ENCODE results near the gene PPFIA2.

The PPFIA2 gene

DNA sequence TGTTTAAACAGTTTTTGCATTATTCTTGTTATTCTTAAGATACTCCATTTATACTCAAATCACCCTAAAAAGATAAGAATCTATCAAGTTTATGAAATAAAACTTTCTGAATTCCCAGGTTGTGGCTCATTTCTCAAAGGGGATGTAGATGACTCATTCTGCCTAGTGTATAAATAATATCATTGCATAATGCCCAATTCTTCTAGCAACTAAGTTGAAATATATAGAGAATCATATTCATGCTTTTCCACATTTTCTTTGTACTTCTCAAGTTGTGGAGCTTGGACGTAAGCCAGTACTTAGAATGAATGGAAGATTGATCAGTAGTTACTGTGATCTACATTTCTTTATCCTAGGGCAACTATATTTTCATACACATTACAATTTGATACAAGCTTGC, 201.1 kb downstream of the PPFIA2 start:
- no peaks in the 10 kb centered on the region for H3K36me3 Mint-ChIP-seq (ENCODE audit: low read depth)
- intact Hi-C loops (cut with micrococcal nuclease): no loop called here
- H3K4me3 Mint-ChIP-seq: no peak overlapping the region
- H3K4me1 Mint-ChIP-seq (ENCODE audit: low read depth): no peaks in the 10 kb centered on the region
- no peaks in the 10 kb centered on the region for H3K27me3 Mint-ChIP-seq
- H3K27ac Mint-ChIP-seq: no peak overlapping the region
- no peaks in the 10 kb centered on the region for H3K9me3 Mint-ChIP-seq

DNA sequence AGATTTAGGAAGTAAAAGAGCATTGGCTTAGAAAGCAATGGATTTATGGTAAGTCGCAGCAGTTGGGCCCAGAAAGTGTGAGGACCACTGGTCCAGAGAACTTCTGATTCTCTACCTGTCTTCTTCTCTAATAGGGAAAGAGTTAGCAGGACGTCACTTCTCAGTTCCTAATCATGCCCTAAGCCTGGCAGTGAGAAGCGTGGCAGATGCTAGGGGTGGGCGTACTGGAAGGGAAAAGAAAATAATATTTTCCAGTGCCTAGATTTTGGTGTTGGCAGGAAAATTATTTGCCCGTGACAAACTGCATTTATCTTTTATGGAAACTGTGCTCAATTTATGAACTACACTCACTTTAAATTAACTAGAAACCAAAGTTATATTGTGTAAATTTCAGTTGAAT, 212.3 kb downstream of the PPFIA2 start:
- Mint-ChIP-seq H3K4me3 (no peak overlapping the region), H3K27ac (no peak overlapping the region), H3K36me3 (ENCODE audit: low read depth) (no peaks in the 10 kb centered on the region), H3K9me3 (no peaks in the 10 kb centered on the region), H3K4me1 (ENCODE audit: low read depth) (no peaks in the 10 kb centered on the region), H3K27me3 (no peaks in the 10 kb centered on the region)
- intact Hi-C loops (cut with micrococcal nuclease): no loop called here

DNA sequence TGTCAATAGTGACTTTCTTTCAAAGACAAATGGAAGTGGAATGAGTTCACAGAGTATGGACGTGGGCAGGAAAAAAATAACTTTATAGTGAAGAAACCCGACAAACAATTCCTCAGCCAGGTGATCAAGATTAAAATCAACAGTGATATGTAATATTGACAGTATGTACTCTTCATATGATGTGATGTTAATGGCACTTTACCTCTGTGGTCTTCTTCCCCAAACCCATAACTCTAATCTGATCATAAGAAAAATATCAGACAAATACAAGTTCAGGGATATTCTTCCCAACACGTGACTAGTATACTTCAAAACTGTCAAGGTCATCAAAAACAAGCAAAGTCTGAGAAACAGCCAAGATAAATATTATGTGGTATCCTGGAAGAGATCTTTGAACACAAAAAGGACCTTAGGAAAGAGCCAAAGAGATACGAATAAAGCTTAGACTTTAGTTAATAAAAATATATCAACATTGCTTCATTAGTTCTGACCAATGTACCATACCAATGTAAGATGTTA, 215.5 kb downstream of the PPFIA2 start:
- no peak overlapping the region for H3K27ac Mint-ChIP-seq
- peaks cover 6% of the 10 kb centered on the region for H3K9me3 Mint-ChIP-seq
- no peaks in the 10 kb centered on the region for H3K27me3 Mint-ChIP-seq
- H3K36me3 Mint-ChIP-seq (ENCODE audit: low read depth): no peaks in the 10 kb centered on the region
- no peaks in the 10 kb centered on the region for H3K4me1 Mint-ChIP-seq (ENCODE audit: low read depth)
- no peak overlapping the region for H3K4me3 Mint-ChIP-seq
- intact Hi-C loops (cut with micrococcal nuclease): no loop called here

DNA sequence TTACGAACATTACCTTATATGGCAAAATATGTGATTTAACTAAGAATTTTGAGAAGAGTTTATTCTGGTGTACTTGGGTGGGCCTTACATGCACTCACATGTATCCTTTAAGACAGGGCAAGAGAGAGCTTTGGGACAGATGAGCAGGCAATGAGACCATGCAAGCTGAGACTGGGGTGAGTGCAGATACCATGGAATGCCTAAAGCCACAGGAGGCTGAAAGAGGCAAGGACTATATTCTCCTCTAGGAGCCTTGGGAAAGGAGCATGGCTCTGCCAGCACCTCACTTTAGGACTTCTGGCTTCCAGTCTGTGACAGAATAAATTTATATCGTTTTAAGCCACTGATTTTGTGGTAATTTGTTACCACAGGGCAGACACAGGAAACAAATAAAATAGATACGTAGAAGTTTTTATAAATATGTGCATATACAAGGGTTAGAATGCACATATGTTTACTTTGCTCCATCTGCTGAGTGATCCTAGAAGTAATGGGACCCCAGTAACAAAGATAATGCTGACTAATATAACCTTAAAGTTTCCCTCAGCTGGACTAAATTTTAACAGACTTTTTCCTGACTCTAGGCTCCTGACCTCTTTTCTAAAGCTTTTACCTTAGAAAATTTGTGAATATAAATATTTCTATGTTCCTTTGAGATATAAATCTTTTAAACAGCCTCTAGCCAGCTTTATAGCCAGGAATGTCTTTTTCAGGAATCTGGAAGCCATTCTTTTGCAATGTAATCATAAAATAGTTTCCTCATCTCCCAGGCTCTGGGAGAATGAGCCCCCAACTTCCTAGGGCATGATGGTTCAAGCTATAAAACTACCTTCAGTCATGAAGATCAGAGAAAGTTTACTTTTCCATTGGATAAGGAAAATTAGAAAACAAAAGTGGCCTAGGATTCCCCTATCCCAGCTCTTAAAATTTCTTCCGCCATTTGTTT, 216.8 kb downstream of the PPFIA2 start:
- Mint-ChIP-seq H3K27ac (no peak overlapping the region), H3K36me3 (ENCODE audit: low read depth) (no peaks in the 10 kb centered on the region), H3K4me1 (ENCODE audit: low read depth) (no peaks in the 10 kb centered on the region), H3K9me3 (peaks cover 6% of the 10 kb centered on the region), H3K27me3 (no peaks in the 10 kb centered on the region), H3K4me3 (no peak overlapping the region)
- intact Hi-C loops (cut with micrococcal nuclease): no loop called here

DNA sequence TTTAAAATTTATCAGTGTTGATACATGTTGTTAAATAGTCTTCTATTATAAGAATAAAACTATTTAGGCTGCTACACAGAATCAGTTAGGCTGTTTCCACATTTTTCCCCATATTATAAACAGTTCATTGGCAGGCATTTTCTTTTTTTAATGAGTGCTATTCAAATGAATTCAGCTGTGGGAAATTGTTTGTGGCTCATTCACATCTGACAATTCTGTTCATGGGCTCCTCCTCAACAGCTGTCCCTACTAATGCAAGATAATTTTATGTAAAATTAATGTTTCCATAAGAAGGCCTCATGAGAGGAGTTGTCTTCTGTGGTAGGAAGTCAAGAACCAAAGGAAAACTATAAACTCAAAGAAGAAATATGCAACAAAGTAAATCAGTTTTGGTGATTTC, 218.0 kb downstream of the PPFIA2 start:
- Mint-ChIP-seq H3K9me3 (peaks cover 6% of the 10 kb centered on the region), H3K27ac (no peak overlapping the region), H3K27me3 (no peaks in the 10 kb centered on the region), H3K4me3 (no peak overlapping the region), H3K4me1 (ENCODE audit: low read depth) (no peaks in the 10 kb centered on the region), H3K36me3 (ENCODE audit: low read depth) (no peaks in the 10 kb centered on the region)
- intact Hi-C loops (cut with micrococcal nuclease): no loop called here

DNA sequence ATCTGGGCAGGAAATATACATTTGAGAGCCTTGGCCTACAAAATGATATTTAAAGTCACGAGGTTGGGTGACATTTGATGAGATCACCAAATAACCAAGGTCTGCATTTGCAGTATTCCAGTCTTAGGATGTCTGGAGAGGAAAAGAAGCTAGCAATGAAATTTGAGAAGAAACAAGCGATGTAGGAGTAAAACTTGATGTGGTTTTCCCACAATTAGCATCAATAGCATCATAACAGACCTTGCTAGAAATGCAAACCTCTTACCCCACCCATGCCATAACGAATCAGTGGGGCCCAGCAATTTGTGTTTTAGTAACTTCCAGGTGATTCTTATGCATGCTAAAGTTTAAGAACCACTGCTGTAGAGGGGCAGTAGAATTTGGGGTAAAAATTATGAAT, 219.9 kb downstream of the PPFIA2 start:
- H3K36me3 Mint-ChIP-seq (ENCODE audit: low read depth): no peaks in the 10 kb centered on the region
- H3K27ac Mint-ChIP-seq: no peak overlapping the region
- H3K4me1 Mint-ChIP-seq (ENCODE audit: low read depth): no peaks in the 10 kb centered on the region
- intact Hi-C loops (cut with micrococcal nuclease): no loop called here
- no peak overlapping the region for H3K4me3 Mint-ChIP-seq
- no peaks in the 10 kb centered on the region for H3K27me3 Mint-ChIP-seq
- H3K9me3 Mint-ChIP-seq: peaks cover 6% of the 10 kb centered on the region

DNA sequence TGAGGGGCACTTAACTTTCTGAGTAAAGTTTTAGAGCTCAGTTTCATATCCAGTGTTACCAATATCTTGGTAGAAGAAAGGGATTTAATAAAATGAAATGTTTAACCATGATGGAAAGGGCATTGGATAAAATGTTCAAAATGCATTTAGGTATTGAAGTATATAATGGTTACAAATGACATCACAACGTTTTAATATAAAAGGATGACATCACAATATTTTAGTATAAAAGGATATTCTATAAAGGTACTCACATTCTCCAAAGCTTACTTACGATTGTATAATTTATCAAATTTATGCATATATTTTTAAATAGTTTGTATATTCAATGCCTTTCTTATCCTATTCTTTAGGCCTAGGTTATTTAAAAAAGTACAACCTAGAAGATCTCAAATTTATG, 226.1 kb downstream of the PPFIA2 start:
- no peaks in the 10 kb centered on the region for H3K4me1 Mint-ChIP-seq (ENCODE audit: low read depth)
- H3K36me3 Mint-ChIP-seq (ENCODE audit: low read depth): no peaks in the 10 kb centered on the region
- no peak overlapping the region for H3K27ac Mint-ChIP-seq
- H3K27me3 Mint-ChIP-seq: no peaks in the 10 kb centered on the region
- H3K9me3 Mint-ChIP-seq: no peaks in the 10 kb centered on the region
- intact Hi-C loops (cut with micrococcal nuclease): no loop called here
- no peak overlapping the region for H3K4me3 Mint-ChIP-seq

DNA sequence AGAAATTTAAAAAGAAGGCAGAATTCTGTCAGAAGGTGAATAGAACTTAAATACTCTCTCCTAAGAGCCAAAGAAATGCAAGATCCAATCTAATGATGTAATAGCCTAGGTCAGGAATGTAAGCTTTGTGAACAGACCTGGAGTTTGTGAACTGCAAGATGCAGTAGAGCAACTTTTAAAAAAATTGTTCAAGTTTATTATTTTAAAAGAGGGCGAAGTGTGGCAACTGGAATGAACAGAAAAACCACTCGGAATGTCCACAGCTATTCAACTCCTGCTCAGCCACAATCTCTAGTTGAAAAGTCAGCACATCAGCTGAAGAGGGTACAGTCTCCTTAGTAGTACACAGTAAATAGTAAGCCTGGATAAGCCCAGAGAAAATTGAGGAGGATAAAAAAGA, 228.8 kb downstream of the PPFIA2 start:
- intact Hi-C loops (cut with micrococcal nuclease): no loop called here
- H3K4me1 Mint-ChIP-seq (ENCODE audit: low read depth): no peaks in the 10 kb centered on the region
- H3K9me3 Mint-ChIP-seq: no peaks in the 10 kb centered on the region
- no peak overlapping the region for H3K4me3 Mint-ChIP-seq
- no peak overlapping the region for H3K27ac Mint-ChIP-seq
- no peaks in the 10 kb centered on the region for H3K27me3 Mint-ChIP-seq
- H3K36me3 Mint-ChIP-seq (ENCODE audit: low read depth): no peaks in the 10 kb centered on the region

DNA sequence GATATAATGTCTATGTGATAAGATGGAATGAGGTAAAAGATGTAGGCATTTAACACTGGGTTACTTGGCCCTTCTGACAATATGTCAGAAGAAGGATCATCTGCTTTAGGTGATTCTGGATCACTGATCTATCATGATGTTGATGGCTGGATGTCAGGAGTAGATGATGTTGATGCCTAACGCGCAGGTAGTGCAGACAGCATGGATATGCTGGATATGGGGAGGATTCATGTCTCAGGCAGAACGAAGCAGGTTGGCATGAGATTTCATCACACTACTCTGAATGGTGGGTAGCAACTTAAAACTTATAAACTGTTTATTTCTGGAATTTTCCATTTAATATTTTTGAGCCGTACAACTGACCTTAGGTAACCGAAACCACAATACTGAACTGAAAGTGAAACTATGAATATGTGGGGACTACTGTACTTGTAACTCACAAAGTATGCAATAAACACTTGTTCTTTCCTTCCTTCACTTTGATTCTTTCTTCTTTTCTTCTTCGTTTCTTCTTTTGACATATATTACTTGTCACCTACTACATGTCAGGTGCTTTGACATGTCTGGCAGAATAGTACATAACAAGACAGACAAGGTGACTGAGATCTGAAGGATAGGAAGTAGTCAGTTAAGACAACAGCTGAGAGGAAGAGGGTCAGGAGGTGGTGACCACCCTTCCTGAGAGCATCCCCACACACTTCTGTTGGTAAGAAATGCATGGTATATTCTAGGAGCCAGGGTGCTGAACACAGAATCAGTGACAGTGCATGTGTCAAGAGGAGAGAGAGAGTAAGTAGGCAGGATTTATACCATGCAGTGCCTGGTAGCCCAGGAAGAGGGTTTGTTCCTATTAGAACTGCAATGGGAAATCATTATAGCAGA, 238.8 kb downstream of the PPFIA2 start:
- no peaks in the 10 kb centered on the region for H3K36me3 Mint-ChIP-seq (ENCODE audit: low read depth)
- H3K4me1 Mint-ChIP-seq (ENCODE audit: low read depth): peaks cover 7% of the 10 kb centered on the region
- no peak overlapping the region for H3K4me3 Mint-ChIP-seq
- H3K9me3 Mint-ChIP-seq: no peaks in the 10 kb centered on the region
- no peak overlapping the region for H3K27ac Mint-ChIP-seq
- intact Hi-C loops (cut with micrococcal nuclease): no loop called here
- H3K27me3 Mint-ChIP-seq: no peaks in the 10 kb centered on the region

DNA sequence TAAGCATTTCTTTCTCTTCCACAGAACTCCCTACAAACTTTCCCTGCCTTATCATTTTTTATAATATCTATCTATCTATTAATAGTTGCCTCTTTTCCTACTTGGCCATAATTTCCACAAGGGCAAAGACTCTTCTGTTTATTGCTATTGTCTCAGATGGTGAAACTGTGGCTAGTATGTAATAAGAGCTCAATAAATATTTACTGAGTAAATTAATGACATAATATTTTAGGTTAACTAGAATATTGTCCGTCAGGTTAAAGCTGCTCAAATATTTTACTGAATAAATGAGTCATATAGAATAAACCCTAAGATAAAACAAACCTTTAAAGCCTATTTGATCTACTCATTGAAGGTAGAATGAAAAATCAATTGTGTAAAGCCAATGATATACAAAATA, 240.5 kb downstream of the PPFIA2 start:
- no peaks in the 10 kb centered on the region for H3K27me3 Mint-ChIP-seq
- intact Hi-C loops (cut with micrococcal nuclease): no loop called here
- no peak overlapping the region for H3K4me3 Mint-ChIP-seq
- H3K9me3 Mint-ChIP-seq: no peaks in the 10 kb centered on the region
- H3K27ac Mint-ChIP-seq: no peak overlapping the region
- no peaks in the 10 kb centered on the region for H3K36me3 Mint-ChIP-seq (ENCODE audit: low read depth)
- H3K4me1 Mint-ChIP-seq (ENCODE audit: low read depth): peaks cover 7% of the 10 kb centered on the region

DNA sequence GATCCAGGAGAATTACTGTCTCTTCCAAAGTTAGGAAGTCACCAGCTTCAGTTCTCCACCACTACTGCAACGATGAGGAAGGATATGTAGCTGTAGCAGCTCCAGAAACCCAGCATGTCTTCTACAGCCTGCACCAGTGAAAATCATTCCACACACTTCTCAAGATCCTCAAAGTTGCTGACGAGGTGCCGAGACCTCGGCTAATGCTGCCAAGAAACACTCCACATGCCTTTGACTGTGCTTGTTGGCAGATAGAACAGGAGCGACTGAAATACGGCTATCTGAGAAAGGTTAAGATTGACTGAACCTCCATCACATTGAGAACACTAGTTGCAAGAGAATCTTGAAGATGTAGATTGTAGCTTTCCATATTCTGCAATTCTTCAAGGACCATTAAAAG, 241.9 kb downstream of the PPFIA2 start:
- intact Hi-C loops (cut with micrococcal nuclease): no loop called here
- no peaks in the 10 kb centered on the region for H3K36me3 Mint-ChIP-seq (ENCODE audit: low read depth)
- no peaks in the 10 kb centered on the region for H3K27me3 Mint-ChIP-seq
- H3K27ac Mint-ChIP-seq: no peak overlapping the region
- H3K9me3 Mint-ChIP-seq: no peaks in the 10 kb centered on the region
- H3K4me1 Mint-ChIP-seq (ENCODE audit: low read depth): peaks cover 7% of the 10 kb centered on the region
- no peak overlapping the region for H3K4me3 Mint-ChIP-seq

DNA sequence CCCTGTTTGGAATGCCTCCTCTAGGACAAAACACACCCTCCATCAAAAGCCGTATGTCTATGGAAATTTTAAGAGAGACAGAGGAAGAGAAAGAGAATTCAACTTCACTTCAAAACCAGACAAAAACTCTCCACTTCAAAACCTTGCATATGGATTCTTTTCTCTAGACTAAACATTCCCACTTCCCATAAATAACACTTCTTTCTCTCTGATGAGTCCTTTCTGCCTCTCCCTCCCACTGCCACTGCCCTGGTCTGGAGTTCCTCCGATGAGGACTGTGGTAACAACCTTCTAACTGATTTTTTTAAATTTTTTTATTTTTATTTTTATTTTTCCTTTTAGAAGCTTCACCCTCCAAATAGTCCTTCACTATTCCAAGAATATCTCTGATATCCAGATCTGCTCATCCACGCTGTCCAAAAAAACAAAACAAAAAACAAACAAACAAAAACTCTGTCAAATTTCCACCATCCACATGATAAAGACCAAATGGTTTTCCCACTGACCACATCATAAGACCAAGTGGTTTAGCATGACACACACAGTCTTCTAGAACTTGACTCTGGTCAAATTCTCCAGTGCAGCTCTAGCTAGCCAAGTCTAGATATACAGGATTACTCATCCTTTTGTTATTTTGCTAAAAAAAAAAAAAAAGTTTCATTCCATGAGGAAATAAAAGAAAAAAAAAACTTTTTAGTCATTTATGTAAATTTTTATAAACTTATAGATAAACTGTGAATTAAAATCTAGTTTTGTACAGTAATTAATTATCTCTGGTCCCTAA, 256.0 kb downstream of the PPFIA2 start:
- no peak overlapping the region for H3K4me3 Mint-ChIP-seq
- intact Hi-C loops (cut with micrococcal nuclease): no loop called here
- no peaks in the 10 kb centered on the region for H3K4me1 Mint-ChIP-seq (ENCODE audit: low read depth)
- H3K36me3 Mint-ChIP-seq (ENCODE audit: low read depth): no peaks in the 10 kb centered on the region
- H3K9me3 Mint-ChIP-seq: no peaks in the 10 kb centered on the region
- no peaks in the 10 kb centered on the region for H3K27me3 Mint-ChIP-seq
- no peak overlapping the region for H3K27ac Mint-ChIP-seq

DNA sequence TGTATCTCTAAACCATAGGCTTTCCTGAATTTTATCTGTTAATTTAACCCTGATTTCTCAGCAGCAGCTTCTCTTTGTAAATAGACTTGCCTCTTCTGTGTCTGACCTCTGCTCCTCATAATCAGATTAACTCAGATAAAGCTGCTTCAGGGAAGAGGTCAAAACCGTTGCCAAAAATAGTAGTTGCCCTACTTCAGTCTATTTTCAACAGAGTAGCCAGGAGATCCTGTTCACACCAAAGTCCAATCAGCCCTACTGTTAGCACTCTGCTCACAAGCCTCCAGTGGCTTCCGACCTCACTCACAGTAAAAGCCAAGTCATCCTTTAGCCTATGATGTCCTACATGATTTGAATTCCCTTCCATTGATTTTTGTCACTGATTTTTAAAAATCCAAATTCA, 258.4 kb downstream of the PPFIA2 start:
- no peaks in the 10 kb centered on the region for H3K27me3 Mint-ChIP-seq

More for the DNA sequence above, 258.4 kb downstream of the PPFIA2 start:
- no peak overlapping the region for H3K4me3 Mint-ChIP-seq
- H3K36me3 Mint-ChIP-seq (ENCODE audit: low read depth): no peaks in the 10 kb centered on the region
- H3K27ac Mint-ChIP-seq: no peak overlapping the region
- no peaks in the 10 kb centered on the region for H3K4me1 Mint-ChIP-seq (ENCODE audit: low read depth)
- no peaks in the 10 kb centered on the region for H3K9me3 Mint-ChIP-seq
- intact Hi-C loops (cut with micrococcal nuclease): no loop called here
